ENCODE data around the gene PEX7. TPM values are rescaled to one million over a fixed set of nuclear protein-coding genes. Genes with fewer than 3 reads are reported as not detected.

PEX7 gene
- total and polyA plus RNA-seq, 2 of the 8 experiments (the other 6 are each of a cell fraction or from before 2014, with no cell fraction given): 6.4 to 11.0 TPM

DNA sequence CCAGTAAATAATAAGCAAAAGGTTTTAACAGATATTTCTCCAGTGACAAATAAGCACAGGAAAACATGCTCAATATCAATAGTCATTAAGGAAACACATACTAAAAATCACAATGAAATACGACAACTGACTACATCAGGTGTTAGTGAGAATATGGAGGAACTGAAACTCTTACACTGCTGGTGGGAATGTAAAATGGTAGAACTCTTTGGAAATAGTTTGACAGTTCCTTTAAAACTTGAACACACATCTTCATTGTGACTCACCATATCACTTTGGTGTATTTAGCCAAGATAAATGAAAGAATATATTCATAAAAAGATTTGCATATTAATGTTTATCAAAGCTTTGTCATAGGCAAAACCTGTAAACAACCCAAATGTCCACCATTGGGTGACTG, 18.8 kb upstream of the PEX7 start:
- POLR2A ChIA-PET (ENCODE audit: partially characterized antibody): no interaction called here
- TF ChIP-seq CTBP2 (IDR thresholded peaks at IDR 0.05; ENCODE audit: borderline replicate concordance, insufficient read depth, insufficient read length, low read length) (no peak), RBBP5 (IDR thresholded peaks at IDR 0.05; ENCODE audit: borderline replicate concordance, low read depth, low read length) (no peak), NRF1 (IDR thresholded peaks at IDR 0.05; ENCODE audit: low read depth, low read length) (no peak), BCL11A (IDR thresholded peaks at IDR 0.05; ENCODE audit: low read depth in 2 of 2, low read length in 2 of 2) (no peak), CREB1 (IDR thresholded peaks at IDR 0.05) (no peak), ASH2L (IDR thresholded peaks at IDR 0.05; ENCODE audit: low read length) (no peak), NANOG (IDR thresholded peaks at IDR 0.05; ENCODE audit: insufficient read depth, low read depth, low read length, poor library complexity, severe bottlenecking) (no peak), SUZ12 (IDR thresholded peaks at IDR 0.05; ENCODE audit: low read length) (no peak), RNF2 (IDR thresholded peaks at IDR 0.05; ENCODE audit: borderline replicate concordance, low read depth, low read length, missing control alignments, poor library complexity, severe bottlenecking) (no peak), TCF12 (IDR thresholded peaks at IDR 0.05; ENCODE audit: low read depth, low read length) (no peak), KDM1A (IDR thresholded peaks at IDR 0.05; ENCODE audit: borderline replicate concordance, low read length) (no peak), JUND (IDR thresholded peaks at IDR 0.05; ENCODE audit: low read length) (no peak), CHD1 (IDR thresholded peaks at IDR 0.05; ENCODE audit: low read depth, low read length) (no peak)
- TF ChIP-seq, protein P1, sequence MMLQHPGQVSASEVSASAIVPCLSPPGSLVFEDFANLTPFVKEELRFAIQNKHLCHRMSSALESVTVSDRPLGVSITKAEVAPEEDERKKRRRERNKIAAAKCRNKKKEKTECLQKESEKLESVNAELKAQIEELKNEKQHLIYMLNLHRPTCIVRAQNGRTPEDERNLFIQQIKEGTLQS (IDR thresholded peaks at IDR 0.05; ENCODE audit: insufficient read depth, low read depth, low read length): no peak

More for the DNA sequence above, 18.8 kb upstream of the PEX7 start:
- H2BK12ac ChIP-seq (ENCODE audit: low read depth, low read length): no peak overlapping the region
- no peak overlapping the region for H3K4me3 ChIP-seq (ENCODE audit: extremely low read depth in 1 of 4, insufficient read depth in 2 of 4, low read depth in 3 of 4, low read length in 4 of 4)
- no peaks in the 10 kb centered on the region for H3K4me1 ChIP-seq (replicated peaks in 1 of 4; ENCODE audit: control insufficient read depth in 3 of 4, insufficient read depth in 4 of 4, low read length in 3 of 4)
- H3K18ac ChIP-seq (ENCODE audit: extremely low read depth, low read length): no peak overlapping the region
- no peak overlapping the region for H4K8ac ChIP-seq (ENCODE audit: extremely low read depth, insufficient read depth, low read length)
- CTCF ChIA-PET (ENCODE audit: partially characterized antibody): interaction anchor here (1.5 to 1.6 kb wide), 2 partner anchors 11 to 159 kb away, joined by 3 to 4 read pairs; partner anchors contain the start of gene MAP3K5
- H3K4ac ChIP-seq (replicated peaks; ENCODE audit: insufficient read length, low read depth, low read length): no peak overlapping the region
- no peak overlapping the region for H4K91ac ChIP-seq (replicated peaks; ENCODE audit: insufficient read length, low read length)
- no peak overlapping the region for H2BK120ac ChIP-seq (replicated peaks; ENCODE audit: low read depth, low read length)
- H3K79me2 ChIP-seq (ENCODE audit: control insufficient read depth in 1 of 2, insufficient read depth in 2 of 2, low read length in 2 of 2): no peaks in the 10 kb centered on the region
- no peaks in the 10 kb centered on the region for H4K20me1 ChIP-seq (replicated peaks in 1 of 2; ENCODE audit: control insufficient read depth in 1 of 2, insufficient read depth in 2 of 2, low read length in 2 of 2)
- no peak overlapping the region for H2BK20ac ChIP-seq (ENCODE audit: low read length)
- no peak overlapping the region for H3K14ac ChIP-seq (ENCODE audit: insufficient read length)
- H3K36me3 ChIP-seq (ENCODE audit: control insufficient read depth in 2 of 4, insufficient read depth in 4 of 4, low read length in 3 of 4): no peaks in the 10 kb centered on the region; a peak in 1 of 8 replicates
- no peak overlapping the region for H2BK15ac ChIP-seq (ENCODE audit: low read length)
- H3K79me1 ChIP-seq (ENCODE audit: low read depth, low read length): no peaks in the 10 kb centered on the region
- FAIRE-seq (no peak), DNase-seq (ENCODE audit: low read depth in 1 of 2, low spot score in 2 of 2) (no peak)
- no peak overlapping the region for H3K23ac ChIP-seq (ENCODE audit: insufficient read length)
- H4K5ac ChIP-seq (ENCODE audit: insufficient read length, low read depth, low read length): no peak overlapping the region
- H3K9ac ChIP-seq (replicated peaks in 1 of 4; ENCODE audit: extremely low read depth in 1 of 4, low read depth in 3 of 4, low read length in 3 of 4): no peak overlapping the region
- H2AK5ac ChIP-seq (ENCODE audit: low read depth, low read length): no peak overlapping the region
- whole genome bisulfite sequencing, 2 experiments (ENCODE audit: extremely low coverage in 1 of 2, insufficient coverage in 1 of 2, insufficient read length in 1 of 2, insufficient replicate concordance in 2 of 2, low coverage in 1 of 2, low lambda C conversion rate in 2 of 2, missing lambda C conversion rate in 1 of 2): 96% methylated on average over 1 of the region's 1 CpG; no CpG with 5 or more reads in 1 of the 2 experiments
- no peak overlapping the region for H3K27ac ChIP-seq (ENCODE audit: low read depth, low read length)
- no peak overlapping the region for H2AFZ ChIP-seq (ENCODE audit: low read length)
- no peak overlapping the region for H2BK5ac ChIP-seq (ENCODE audit: low read depth, low read length)
- H3K56ac ChIP-seq (replicated peaks; ENCODE audit: insufficient read length, low read depth, low read length): no peak overlapping the region
- no peaks in the 10 kb centered on the region for H3K27me3 ChIP-seq (replicated peaks in 1 of 4; ENCODE audit: control insufficient read depth in 3 of 4, extremely low read depth in 1 of 4, insufficient read depth in 3 of 4, low read length in 3 of 4)
- H3K9me3 ChIP-seq (ENCODE audit: insufficient read depth in 2 of 2, low read depth in 1 of 2, low read length in 1 of 2): no peaks in the 10 kb centered on the region
- H3K23me2 ChIP-seq (ENCODE audit: low read depth, low read length): no peaks in the 10 kb centered on the region
- no peak overlapping the region for H3K4me2 ChIP-seq (ENCODE audit: insufficient read depth in 1 of 2, low read depth in 2 of 2, low read length in 2 of 2)

All from H1 (cell line).